Measurements from ENCODE around the gene MEP1A.
"Not testable (repeated sequence)": the region's sequence is repeated elsewhere in the genome, so short reads cannot be mapped to it uniquely, and the experiment has no call there.

MEP1A gene

DNA sequence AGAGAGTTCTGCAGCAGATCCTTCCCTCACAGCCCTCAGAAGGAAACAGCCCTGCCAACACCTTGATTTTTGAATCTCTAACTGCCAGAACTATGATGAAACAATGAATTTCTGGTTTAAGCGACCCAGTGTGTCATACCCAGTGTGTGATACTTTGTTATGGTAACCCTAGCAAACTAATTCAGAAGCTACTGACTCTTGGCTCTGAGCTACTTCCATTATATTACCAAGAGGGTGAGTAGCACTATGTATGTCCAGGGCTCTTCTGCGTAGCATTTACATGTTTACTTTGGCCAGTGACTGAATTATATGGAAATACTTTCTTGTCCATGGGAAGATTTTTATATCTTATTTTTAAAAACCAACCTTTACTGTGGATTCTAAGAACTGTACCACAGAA, 29.7 kb upstream of the MEP1A start:
- Mint-ChIP-seq H3K36me3 (ENCODE audit: low read depth) (no peaks in the 10 kb centered on the region), H3K27ac (no peak overlapping the region), H3K9me3 (no peaks in the 10 kb centered on the region), H3K27me3 (peaks cover 20% of the 10 kb centered on the region), H3K4me3 (no peak overlapping the region), H3K4me1 (no peaks in the 10 kb centered on the region)
- DNase-seq, result no peak
- ATAC-seq, result no peak

DNA sequence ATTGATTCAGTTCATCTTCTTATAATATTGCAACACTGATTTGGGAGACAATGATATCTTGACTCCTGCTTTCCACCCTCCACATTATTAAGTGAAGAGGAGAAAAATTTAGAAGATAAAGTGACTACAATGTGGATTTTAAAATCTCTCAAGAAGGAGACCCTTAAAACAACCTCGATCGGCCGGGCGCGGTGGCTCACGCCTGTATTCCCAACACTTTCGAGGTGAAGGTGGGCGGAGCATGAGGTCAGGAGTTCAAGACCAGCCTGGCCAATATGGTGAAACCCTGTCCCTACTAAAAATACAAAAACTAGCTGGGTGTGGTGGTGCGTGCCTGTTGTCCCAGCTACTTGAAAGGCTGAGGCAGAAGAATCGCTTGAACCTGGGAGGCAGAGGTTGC, 28.9 kb upstream of the MEP1A start:
- not testable (repeated sequence) for H3K9me3 Mint-ChIP-seq; H3K4me1 Mint-ChIP-seq; H3K27ac Mint-ChIP-seq; ATAC-seq; DNase-seq; H3K4me3 Mint-ChIP-seq; H3K36me3 Mint-ChIP-seq (ENCODE audit: low read depth)
- peaks cover 25% of the 10 kb centered on the region for H3K27me3 Mint-ChIP-seq

- Mint-ChIP-seq H3K9me3 (no peaks in the 10 kb centered on the region), H3K4me1 (no peaks in the 10 kb centered on the region)
- DNase-seq, result no peak
Observed at GRCh38 chr6:46764961-46765360, 28.2 kb upstream of the MEP1A start.

DNA sequence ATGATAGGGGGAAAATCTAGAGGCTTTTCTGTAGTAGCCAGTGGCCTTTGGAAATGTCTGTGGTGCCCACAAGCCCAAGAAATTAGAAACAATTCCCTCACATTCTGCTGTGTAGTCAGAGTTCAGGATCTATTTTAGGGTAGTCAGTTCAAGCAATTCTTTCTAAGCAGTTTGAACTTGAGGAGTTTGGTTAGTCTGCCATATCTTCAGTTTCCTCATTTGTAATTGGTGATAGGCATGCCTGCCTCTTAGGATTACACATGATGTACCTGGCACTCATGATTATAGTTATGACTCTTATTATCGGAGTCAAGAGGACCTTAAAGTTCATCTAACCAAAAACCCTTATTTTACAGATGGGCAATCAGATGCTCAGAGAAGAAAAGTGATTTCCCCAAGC, 21.2 kb upstream of the MEP1A start:
- Mint-ChIP-seq H3K27me3 (peaks cover 11% of the 10 kb centered on the region), H3K9me3 (no peaks in the 10 kb centered on the region), H3K27ac (no peak overlapping the region), H3K4me1 (no peaks in the 10 kb centered on the region), H3K4me3 (no peak overlapping the region), H3K36me3 (ENCODE audit: low read depth) (no peaks in the 10 kb centered on the region)
- DNase-seq, result no peak
- no peak for ATAC-seq

More at GRCh38 chr6:46764961-46765360, 28.2 kb upstream of the MEP1A start:
- Mint-ChIP-seq H3K4me3 (no peak overlapping the region), H3K27ac (no peak overlapping the region), H3K36me3 (ENCODE audit: low read depth) (no peaks in the 10 kb centered on the region), H3K27me3 (peaks cover 22% of the 10 kb centered on the region)
- ATAC-seq, result no peak

- Mint-ChIP-seq H3K36me3 (ENCODE audit: low read depth) (no peaks in the 10 kb centered on the region), H3K9me3 (no peaks in the 10 kb centered on the region), H3K27me3 (peaks cover 11% of the 10 kb centered on the region), H3K4me1 (no peaks in the 10 kb centered on the region), H3K4me3 (no peak overlapping the region), H3K27ac (no peak overlapping the region)
- DNase-seq, result no peak
- no peak for ATAC-seq
Observed at GRCh38 chr6:46772762-46773161, 20.4 kb upstream of the MEP1A start.

DNA sequence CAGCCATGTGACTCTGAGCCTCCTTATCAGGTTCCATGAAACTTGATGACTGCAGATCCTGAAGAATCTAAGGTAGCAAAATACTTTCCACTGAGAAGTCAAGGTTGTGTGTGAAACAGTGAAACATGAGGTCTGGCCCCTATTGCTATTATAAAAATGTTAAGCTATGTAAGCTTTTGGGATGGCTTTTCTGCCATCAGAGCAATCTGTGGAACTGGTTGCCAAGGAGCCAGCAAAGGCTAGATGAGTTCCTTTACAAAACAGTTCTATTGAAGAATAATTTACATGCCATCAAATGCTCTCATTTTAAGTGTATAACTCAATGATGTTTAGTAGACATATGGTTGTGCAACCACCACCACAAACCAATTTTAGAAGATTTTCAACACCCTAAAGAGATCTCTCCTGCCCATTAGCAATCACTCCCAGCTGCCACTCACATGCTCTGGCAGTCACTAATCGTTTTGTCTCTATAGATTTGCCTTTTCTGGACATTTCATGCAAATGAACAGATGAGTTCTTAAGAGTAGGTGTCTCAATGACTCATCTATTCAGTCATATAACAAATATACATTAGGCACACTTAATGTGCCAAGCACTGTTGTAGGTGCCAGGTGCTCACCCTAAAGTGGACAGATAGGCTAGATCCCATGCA, 19.9 kb upstream of the MEP1A start:
- H3K9me3 Mint-ChIP-seq, result no peaks in the 10 kb centered on the region
- no peak overlapping the region for H3K4me3 Mint-ChIP-seq
- ATAC-seq, result no peak
- no peaks in the 10 kb centered on the region for H3K4me1 Mint-ChIP-seq
- no peak for DNase-seq
- H3K36me3 Mint-ChIP-seq (ENCODE audit: low read depth), result no peaks in the 10 kb centered on the region
- H3K27me3 Mint-ChIP-seq, result peaks cover 9% of the 10 kb centered on the region
- no peak overlapping the region for H3K27ac Mint-ChIP-seq

- not testable (repeated sequence) for H3K27me3 Mint-ChIP-seq; DNase-seq; H3K9me3 Mint-ChIP-seq; H3K4me3 Mint-ChIP-seq; ATAC-seq; H3K36me3 Mint-ChIP-seq (ENCODE audit: low read depth); H3K4me1 Mint-ChIP-seq; H3K27ac Mint-ChIP-seq
Observed at GRCh38 chr6:46774736-46775135, 18.5 kb upstream of the MEP1A start.

DNA sequence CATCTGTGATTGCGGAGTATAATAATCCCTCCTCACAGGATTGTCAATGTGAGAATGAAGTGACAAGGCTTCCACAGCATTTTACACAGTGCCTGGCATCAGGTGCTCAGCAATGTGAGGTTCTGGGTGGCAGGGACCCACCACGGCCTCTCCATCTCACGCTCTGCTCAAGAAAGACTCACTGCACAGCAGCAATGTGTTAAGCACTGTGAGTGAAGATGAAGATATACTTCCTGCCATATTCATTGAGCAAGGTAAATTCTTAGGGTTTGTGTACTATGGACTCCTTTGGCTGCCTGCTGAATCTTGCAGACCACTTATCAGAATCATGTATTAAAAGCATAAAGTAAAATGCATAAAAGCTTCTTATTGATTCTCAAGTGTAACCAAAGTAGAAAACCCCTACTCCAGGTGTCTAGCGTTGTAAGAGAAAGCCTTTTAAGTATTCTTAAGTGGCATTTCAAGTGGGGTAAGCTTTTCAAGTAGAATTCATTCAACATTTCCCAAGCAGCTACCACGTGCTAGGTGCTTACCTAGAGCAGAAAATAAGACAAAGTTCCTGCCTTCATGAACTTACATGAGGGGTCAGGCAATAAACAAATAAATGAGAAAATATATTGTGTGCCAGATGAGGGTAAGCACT, 17.0 kb upstream of the MEP1A start:
- H3K9me3 Mint-ChIP-seq, result no peaks in the 10 kb centered on the region
- H3K27ac Mint-ChIP-seq, result no peak overlapping the region
- H3K36me3 Mint-ChIP-seq (ENCODE audit: low read depth), result no peaks in the 10 kb centered on the region
- peaks cover 4% of the 10 kb centered on the region for H3K27me3 Mint-ChIP-seq
- H3K4me1 Mint-ChIP-seq, result no peaks in the 10 kb centered on the region
- DNase-seq (no peak), ATAC-seq (no peak)
- no peak overlapping the region for H3K4me3 Mint-ChIP-seq

- Mint-ChIP-seq H3K36me3 (ENCODE audit: low read depth) (no peaks in the 10 kb centered on the region), H3K27ac (no peak overlapping the region), H3K9me3 (no peaks in the 10 kb centered on the region), H3K27me3 (peaks cover 4% of the 10 kb centered on the region), H3K4me3 (no peak overlapping the region), H3K4me1 (no peaks in the 10 kb centered on the region)
- ATAC-seq, result no peak
- DNase-seq, result no peak
Observed at GRCh38 chr6:46777476-46778346, 15.5 kb upstream of the MEP1A start.

GRCh38 chr6:46781478-46782378, 11.5 kb upstream of the MEP1A start:
- ATAC-seq (no peak), DNase-seq (peak; percentile 34)
- Mint-ChIP-seq H3K4me3 (no peak overlapping the region), H3K4me1 (no peaks in the 10 kb centered on the region), H3K9me3 (no peaks in the 10 kb centered on the region), H3K36me3 (ENCODE audit: low read depth) (no peaks in the 10 kb centered on the region), H3K27me3 (peaks cover 3% of the 10 kb centered on the region), H3K27ac (no peak overlapping the region)

- H3K27ac Mint-ChIP-seq, result no peak overlapping the region
- no peak overlapping the region for H3K4me3 Mint-ChIP-seq
- H3K4me1 Mint-ChIP-seq, result no peaks in the 10 kb centered on the region
- H3K27me3 Mint-ChIP-seq, result peaks cover 4% of the 10 kb centered on the region
- DNase-seq (no peak), ATAC-seq (no peak)
- H3K36me3 Mint-ChIP-seq (ENCODE audit: low read depth), result no peaks in the 10 kb centered on the region
- H3K9me3 Mint-ChIP-seq, result no peaks in the 10 kb centered on the region
Observed at GRCh38 chr6:46784535-46784934, 8.7 kb upstream of the MEP1A start.

GRCh38 chr6:46787871-46788540, 5.2 kb upstream of the MEP1A start:
- DNase-seq (no peak), ATAC-seq (no peak)
- Mint-ChIP-seq H3K9me3 (no peaks in the 10 kb centered on the region), H3K4me3 (no peak overlapping the region), H3K4me1 (no peaks in the 10 kb centered on the region), H3K27me3 (peaks cover 4% of the 10 kb centered on the region), H3K36me3 (ENCODE audit: low read depth) (no peaks in the 10 kb centered on the region), H3K27ac (no peak overlapping the region)

DNA sequence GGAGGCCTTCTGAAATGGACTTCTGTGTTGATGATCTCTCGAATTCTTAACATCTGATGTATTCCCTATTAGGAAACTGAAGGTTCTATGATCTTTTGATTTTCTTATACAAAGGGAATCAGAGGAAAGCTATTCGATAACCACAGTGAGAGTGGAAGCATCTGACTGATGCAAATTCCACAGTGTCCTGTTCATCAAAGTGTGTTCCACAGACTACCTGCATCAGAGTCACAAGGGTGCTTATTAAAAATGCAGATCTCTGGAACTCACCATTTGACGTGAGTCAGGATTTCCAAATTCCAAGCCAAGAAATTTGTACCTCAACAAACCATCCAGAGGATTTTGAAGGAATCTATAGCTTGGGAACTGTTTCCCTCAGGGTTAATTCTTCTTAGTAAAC, 4.4 kb upstream of the MEP1A start:
- no peaks in the 10 kb centered on the region for H3K4me1 Mint-ChIP-seq
- no peak for ATAC-seq
- H3K27ac Mint-ChIP-seq, result no peak overlapping the region
- peaks cover 4% of the 10 kb centered on the region for H3K27me3 Mint-ChIP-seq
- H3K36me3 Mint-ChIP-seq (ENCODE audit: low read depth), result no peaks in the 10 kb centered on the region
- H3K9me3 Mint-ChIP-seq, result no peaks in the 10 kb centered on the region
- H3K4me3 Mint-ChIP-seq, result no peak overlapping the region
- DNase-seq, result no peak
